PC-3 (cell line): ENCODE measurements around the gene CPEB1.

Experiments
- CTCF ChIP-seq: fragments of 300-600 bp; sonication (generic); conservative IDR thresholded peaks from 2 replicates; pipeline ENCODE4 v1.5.1; 2017; ENCODE audit warnings: antibody characterized with exemption, low read depth, mild to moderate bottlenecking, low read length
- EZH2 ChIP-seq: fragments of 300-600 bp; sonication (generic); IDR thresholded peaks from one replicate; pipeline ENCODE4 v1.6.1; 2017; ENCODE audit warnings: antibody characterized with exemption, mild to moderate bottlenecking, low read length; ENCODE audit not compliant: unreplicated experiment
- EZH2phosphoT487 ChIP-seq: fragments of 300-600 bp; sonication (generic); IDR thresholded peaks from 2 replicates; pipeline ENCODE4 v1.6.1; 2018; ENCODE audit warnings: mild to moderate bottlenecking, antibody characterized with exemption, low read length, borderline replicate concordance

DNA sequence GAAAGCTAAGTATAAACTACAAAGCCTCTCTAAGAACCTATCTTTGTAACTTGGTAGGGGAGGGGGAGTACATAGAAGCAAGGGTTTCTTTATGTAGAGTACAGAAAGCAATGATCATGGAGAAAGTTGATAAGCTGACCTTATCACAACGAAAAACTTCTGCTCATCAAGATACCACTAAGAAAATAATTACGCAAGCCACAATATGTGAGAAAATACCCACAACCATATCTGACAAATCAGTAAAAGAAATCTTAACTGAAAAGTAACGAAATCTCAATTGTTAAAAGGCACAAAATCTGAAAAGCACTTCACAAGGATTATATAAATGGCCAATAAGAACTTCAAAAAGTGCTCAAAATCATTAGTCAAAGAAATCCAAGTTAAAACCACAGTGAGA is 71.8 kb downstream of the CPEB1 start:
- TF ChIP-seq CTCF (no peak), EZH2 (no peak), EZH2phosphoT487 (no peak)
